Measurements from ENCODE around the gene PLXND1. TPM values are rescaled to one million over a fixed set of nuclear protein-coding genes. Genes with fewer than 3 reads are reported as not detected.
"Not testable (repeated sequence)": the region's sequence is repeated elsewhere in the genome, so short reads cannot be mapped to it uniquely, and the experiment has no call there.

PLXND1 gene
- total RNA-seq, 1 donor = 357 TPM

- DNase-seq (ENCODE audit: low read depth in 2 of 3, low spot score in 2 of 3) = no peak
Observed at GRCh38 chr3:129615751-129616281, 9.3 kb upstream of the PLXND1 start.

GRCh38 chr3:129614927-129615363 is 8.5 kb upstream of the PLXND1 start:
- DNase-seq (ENCODE audit: low read depth in 2 of 3, low spot score in 2 of 3) = peak in 1 of 3 donors; percentile 46

- DNase-seq (ENCODE audit: low read depth in 2 of 3, low spot score in 2 of 3) = no peak
Observed at GRCh38 chr3:129614435-129614834, 8.0 kb upstream of the PLXND1 start.

DNA sequence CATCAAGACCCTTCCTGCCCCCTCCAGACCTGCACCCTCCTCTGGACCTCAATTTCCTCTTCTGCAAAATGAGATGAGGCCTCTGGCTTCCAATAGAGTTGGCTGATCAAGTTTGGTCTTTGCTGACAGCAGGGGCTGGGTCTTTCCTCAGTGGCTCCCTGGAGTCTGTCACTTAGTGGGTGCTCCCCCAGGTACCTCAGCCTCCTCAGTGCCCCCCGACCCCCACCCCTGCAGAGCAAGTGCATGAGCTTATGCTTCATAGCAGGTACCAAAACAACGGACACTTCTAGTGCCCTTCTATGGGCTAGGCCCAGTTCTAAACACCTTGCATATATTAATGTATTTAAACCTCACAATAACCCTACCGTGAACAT is 6.9 kb upstream of the PLXND1 start:
- no peak for DNase-seq (ENCODE audit: low read depth in 2 of 3, low spot score in 2 of 3)

GRCh38 chr3:129612534-129613366 is 6.3 kb upstream of the PLXND1 start:
- DNase-seq (ENCODE audit: low read depth in 2 of 3, low spot score in 2 of 3) = no peak

- DNase-seq (ENCODE audit: low read depth in 2 of 3, low spot score in 2 of 3) = no peak
Observed at GRCh38 chr3:129611812-129612533, 5.5 kb upstream of the PLXND1 start.

DNA sequence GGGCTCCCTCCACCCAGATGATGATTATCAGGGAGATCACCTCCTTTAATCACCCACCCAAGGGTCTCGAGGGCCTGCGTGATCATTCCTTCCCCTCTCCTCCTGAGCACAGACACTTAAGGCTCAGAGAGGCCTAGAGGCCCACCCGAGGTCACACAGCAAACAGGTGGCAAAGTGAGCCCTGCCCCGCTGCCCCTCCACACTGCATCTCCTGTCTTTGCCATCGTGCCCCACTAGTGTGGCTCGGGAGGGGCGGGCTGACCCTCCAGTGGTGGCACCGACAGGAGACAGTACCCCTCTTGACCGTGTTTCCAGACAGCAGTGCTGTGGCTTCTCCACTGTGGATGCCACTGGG is 4.9 kb upstream of the PLXND1 start:
- no peak for DNase-seq (ENCODE audit: low read depth in 2 of 3, low spot score in 2 of 3)

DNA sequence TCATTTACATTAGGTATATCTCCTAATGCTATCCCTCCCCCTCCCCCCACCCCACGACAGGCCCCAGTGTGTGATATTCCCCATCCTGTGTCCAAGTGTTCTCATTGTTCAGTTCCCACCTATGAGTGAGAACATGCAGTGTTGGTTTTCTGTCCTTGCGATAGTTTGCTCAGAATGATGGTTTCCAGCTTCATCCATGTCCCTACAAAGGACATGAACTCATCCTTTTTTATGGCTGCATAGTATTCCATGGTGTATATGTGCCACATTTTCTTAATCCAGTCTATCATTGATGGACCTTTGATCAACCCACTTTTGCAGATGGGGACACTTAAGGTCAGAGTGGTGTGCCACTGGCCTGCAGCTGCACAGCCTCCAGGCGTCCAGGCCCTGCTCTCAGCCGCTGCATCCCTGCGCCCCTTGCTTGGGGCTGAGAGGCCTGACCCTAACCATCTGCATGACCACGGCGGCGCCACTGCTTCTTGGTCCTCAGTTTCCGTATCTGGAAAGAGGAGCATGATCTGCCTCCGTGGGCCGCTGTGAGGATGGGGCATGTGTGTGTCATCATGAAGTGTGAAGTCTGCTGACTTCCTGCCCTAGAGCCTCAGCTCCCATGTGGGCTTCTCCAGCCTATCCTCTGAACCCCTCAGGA is 4.4 kb upstream of the PLXND1 start:
- not testable (repeated sequence) for DNase-seq (ENCODE audit: low read depth in 2 of 3, low spot score in 2 of 3)

GRCh38 chr3:129610276-129610675 is 3.8 kb upstream of the PLXND1 start:
- DNase-seq (ENCODE audit: low read depth in 2 of 3, low spot score in 2 of 3) = no peak

- no peak for DNase-seq (ENCODE audit: low read depth in 2 of 3, low spot score in 2 of 3)
Observed at GRCh38 chr3:129609591-129610182, 3.2 kb upstream of the PLXND1 start.

DNA sequence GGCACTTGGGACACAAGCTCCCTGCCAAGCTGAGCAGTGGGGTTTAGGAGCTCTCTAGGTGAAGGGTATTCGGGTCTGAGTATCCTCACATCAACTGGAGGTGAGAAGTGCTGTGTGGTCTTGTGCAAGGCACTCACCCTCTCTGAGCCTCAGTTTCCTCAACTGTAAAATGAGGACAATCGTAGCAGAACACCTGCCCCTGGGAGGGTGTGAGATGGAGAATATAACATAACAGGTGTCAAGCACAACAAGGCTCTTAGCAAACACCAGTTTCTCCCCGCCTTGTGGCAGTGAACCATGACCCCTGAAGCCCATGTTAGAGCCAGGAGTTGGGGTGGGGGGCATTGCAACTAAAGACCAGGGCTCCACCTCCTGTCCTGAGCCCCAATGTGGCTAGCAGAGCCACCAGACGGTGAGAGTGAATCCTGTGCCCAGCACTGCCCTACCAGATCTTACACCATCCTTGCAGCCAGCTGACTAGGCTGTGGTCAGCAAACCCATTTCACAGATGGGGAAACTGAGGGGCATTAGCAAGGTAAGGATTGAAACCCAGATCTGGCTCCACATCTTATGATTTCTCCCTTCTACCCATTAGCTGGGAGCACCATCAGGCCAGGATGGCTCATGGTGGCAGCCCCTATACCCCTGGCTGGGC is 2.6 kb upstream of the PLXND1 start:
- DNase-seq (ENCODE audit: low read depth in 2 of 3, low spot score in 2 of 3) = no peak

GRCh38 chr3:129608087-129608935 is 1.8 kb upstream of the PLXND1 start:
- DNase-seq (ENCODE audit: low read depth in 2 of 3, low spot score in 2 of 3) = no peak

DNA sequence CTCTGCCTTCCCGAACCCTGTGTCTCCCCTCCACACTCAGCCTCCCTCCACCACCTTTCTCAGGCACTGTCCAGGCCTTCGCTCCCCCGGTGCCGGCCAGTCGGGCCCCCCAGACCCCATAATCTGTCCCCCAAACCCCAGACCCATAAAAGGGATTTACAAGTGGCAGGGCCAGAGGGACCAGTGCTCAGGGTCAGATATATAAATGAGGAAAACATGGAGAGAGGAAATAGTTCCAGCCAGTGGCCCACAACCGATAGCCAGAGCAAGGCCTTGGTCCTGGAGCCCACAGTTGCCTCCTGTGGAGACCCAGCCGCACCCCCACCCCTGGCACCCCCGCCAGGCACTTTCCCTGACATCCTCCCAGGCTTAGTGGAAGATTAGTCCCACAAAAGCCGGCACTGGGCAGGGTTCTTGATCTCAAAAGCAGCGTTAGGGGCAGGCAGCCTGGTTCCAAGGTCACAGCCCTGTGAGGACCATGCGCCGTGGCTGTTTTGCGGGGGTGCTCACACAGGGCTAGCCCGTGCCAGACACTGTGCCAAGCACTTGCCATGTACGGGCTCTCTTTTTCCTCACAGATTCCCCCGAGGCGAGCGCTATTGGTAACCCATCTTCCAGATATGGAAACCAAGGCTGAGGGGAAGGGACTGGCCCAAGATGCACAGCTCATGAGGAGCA is 1.1 kb upstream of the PLXND1 start:
- DNase-seq (ENCODE audit: low read depth in 2 of 3, low spot score in 2 of 3) = no peak

- DNase-seq (ENCODE audit: low read depth in 2 of 3, low spot score in 2 of 3) = no peak
Observed at GRCh38 chr3:129605922-129606635, 397 bp downstream of the PLXND1 start.

- DNase-seq (ENCODE audit: low read depth in 2 of 3, low spot score in 2 of 3) = peak in 2 of 3 donors; percentile 51 to 64
Observed at GRCh38 chr3:129605203-129605921, 1.1 kb downstream of the PLXND1 start.

GRCh38 chr3:129604767-129605166 is 1.7 kb downstream of the PLXND1 start:
- no peak for DNase-seq (ENCODE audit: low read depth in 2 of 3, low spot score in 2 of 3)

GRCh38 chr3:129603991-129604749 is 2.3 kb downstream of the PLXND1 start:
- no peak for DNase-seq (ENCODE audit: low read depth in 2 of 3, low spot score in 2 of 3)
